ENCODE measurements around the gene GAD1. TPM values are rescaled to one million over a fixed set of nuclear protein-coding genes. Genes with fewer than 3 reads are reported as not detected.

Gene GAD1
- total RNA-seq, 1 donor from 2014 or later, result not detected

DNA sequence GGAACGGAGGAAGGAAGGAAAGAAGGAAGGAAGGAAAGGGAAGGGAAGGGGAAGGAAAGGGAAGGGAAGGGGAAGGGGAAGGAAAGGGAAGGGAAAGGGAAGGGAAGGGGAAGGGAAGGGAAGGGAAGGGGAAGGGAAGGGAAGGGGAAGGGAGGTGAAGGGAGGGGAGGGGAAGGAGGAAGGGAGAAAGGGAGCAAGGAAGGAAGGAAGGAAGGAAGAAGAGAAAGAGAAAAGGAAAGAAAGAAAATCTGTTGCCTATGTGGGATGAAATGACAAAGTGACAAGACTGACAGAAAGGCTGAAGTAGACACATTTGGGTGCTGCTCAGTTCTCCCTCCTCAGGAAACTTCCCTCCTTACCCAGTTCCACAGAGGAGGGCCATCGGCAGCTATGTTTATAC, 66.1 kb downstream of the GAD1 start:
- DNase-seq, result no peak
- Histone ChIP-seq H3K27me3 (ENCODE audit: low read depth) (peaks cover 35% of the 10 kb centered on the region), H3K4me1 (no peaks in the 10 kb centered on the region), H3K4me3 (no peak overlapping the region), H3K9me3 (replicated peaks) (no peaks in the 10 kb centered on the region), H3K36me3 (no peaks in the 10 kb centered on the region), H3K27ac (replicated peaks) (no peak overlapping the region)
- intact Hi-C loops (cut with micrococcal nuclease), result no loop called here
- TF ChIP-seq CTCF (IDR thresholded peaks at IDR 0.05; ENCODE audit: borderline replicate concordance), result no peak

DNA sequence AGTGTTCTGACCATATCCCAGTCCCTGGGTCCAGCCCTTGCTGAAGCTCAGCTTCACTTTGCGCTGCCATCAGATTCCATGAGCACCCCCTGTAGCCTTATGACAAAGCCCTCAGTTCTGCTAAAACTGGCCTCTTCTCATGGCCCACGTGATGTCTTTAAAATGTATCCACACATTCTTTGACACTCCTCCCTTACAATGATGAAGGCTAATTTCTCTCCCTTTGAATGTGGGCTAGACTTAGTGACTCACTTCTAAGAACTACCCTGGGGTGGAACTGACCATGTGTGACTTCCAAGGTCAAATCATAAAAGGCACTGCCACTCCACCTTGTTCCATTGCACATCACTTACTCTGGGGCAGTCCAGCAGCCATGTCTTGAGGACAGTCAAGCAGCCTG, 67.0 kb downstream of the GAD1 start:
- DNase-seq, result no peak

DNA sequence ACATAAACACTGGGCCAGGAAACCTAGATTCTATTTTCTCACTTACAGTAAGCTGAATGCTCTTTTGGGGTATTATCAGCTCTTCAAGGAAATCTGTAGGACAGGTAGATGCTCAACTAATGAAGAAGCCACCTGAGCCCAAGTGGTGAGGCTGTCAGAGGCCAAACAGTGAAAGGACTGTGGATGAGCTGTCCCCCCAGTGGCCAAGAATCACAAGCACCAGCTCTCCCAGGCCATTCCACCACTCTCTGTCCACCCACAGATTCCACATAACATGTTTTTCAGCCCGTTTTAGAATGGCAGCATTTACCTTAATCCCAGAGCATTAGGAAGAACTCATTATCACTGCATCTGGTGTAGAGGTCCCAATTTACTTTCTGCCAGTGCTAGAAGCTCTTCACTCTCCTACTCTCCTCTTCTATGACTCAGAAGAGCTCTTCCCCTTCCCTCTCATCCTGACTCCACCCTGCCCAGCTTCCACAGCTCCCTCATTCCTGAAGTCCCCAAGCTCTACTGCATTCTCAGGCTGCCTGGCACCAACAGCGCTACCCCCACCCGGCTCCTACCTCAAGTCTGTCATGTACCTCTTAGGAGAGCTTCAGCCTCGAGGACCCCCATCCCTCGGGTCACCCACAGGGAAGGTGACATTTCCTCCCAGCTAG, 68.6 kb downstream of the GAD1 start:
- H3K4me3 ChIP-seq, result no peak overlapping the region
- no peak overlapping the region for H3K27ac ChIP-seq (replicated peaks)
- no peaks in the 10 kb centered on the region for H3K4me1 ChIP-seq
- no peaks in the 10 kb centered on the region for H3K36me3 ChIP-seq
- peaks cover 45% of the 10 kb centered on the region for H3K27me3 ChIP-seq (ENCODE audit: low read depth)
- no peak for DNase-seq
- no peaks in the 10 kb centered on the region for H3K9me3 ChIP-seq (replicated peaks)
- intact Hi-C loops (cut with micrococcal nuclease), result no loop called here
- no peak for TF ChIP-seq CTCF (IDR thresholded peaks at IDR 0.05; ENCODE audit: borderline replicate concordance)

More for the DNA sequence above, 67.0 kb downstream of the GAD1 start:
- TF ChIP-seq CTCF (IDR thresholded peaks at IDR 0.05; ENCODE audit: borderline replicate concordance), result no peak
- peaks cover 35% of the 10 kb centered on the region for H3K27me3 ChIP-seq (ENCODE audit: low read depth)
- H3K4me1 ChIP-seq, result no peaks in the 10 kb centered on the region
- H3K36me3 ChIP-seq, result no peaks in the 10 kb centered on the region
- H3K4me3 ChIP-seq, result no peak overlapping the region
- H3K9me3 ChIP-seq (replicated peaks), result no peaks in the 10 kb centered on the region
- intact Hi-C loops (cut with micrococcal nuclease), result no loop called here
- no peak overlapping the region for H3K27ac ChIP-seq (replicated peaks)

DNA sequence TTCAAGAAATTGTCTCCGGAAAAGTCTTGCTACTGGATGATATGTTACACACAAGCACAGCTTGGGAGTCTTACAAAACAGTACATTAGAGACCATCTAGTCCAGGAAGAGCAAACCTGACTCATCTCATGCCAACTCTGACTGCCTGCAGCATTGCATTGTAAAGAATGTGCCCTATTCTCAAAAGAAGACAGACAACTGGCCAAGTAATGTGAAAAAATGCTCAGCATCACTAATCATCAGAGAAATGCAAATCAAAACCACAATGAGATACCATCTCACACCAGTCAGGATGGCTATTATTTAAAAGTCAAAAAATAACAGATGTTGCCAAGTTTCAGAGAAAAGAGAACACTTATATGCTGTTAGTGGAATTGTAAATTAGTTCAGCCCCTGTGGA, 69.7 kb downstream of the GAD1 start:
- no peak for DNase-seq
- peaks cover 45% of the 10 kb centered on the region for H3K27me3 ChIP-seq (ENCODE audit: low read depth)
- no peaks in the 10 kb centered on the region for H3K9me3 ChIP-seq (replicated peaks)
- TF ChIP-seq CTCF (IDR thresholded peaks at IDR 0.05; ENCODE audit: borderline replicate concordance), result no peak
- H3K4me1 ChIP-seq, result no peaks in the 10 kb centered on the region
- no peak overlapping the region for H3K4me3 ChIP-seq
- no peaks in the 10 kb centered on the region for H3K36me3 ChIP-seq
- H3K27ac ChIP-seq (replicated peaks), result no peak overlapping the region
- intact Hi-C loops (cut with micrococcal nuclease), result no loop called here

GRCh38 chr2:170887496-170887895, 70.8 kb downstream of the GAD1 start:
- intact Hi-C loops (cut with micrococcal nuclease), result no loop called here

More at GRCh38 chr2:170887496-170887895, 70.8 kb downstream of the GAD1 start:
- DNase-seq, result no peak
- no peak overlapping the region for H3K4me3 ChIP-seq
- H3K36me3 ChIP-seq, result no peaks in the 10 kb centered on the region
- H3K9me3 ChIP-seq (replicated peaks), result no peaks in the 10 kb centered on the region
- no peaks in the 10 kb centered on the region for H3K4me1 ChIP-seq
- no peak for TF ChIP-seq CTCF (IDR thresholded peaks at IDR 0.05; ENCODE audit: borderline replicate concordance)
- no peak overlapping the region for H3K27ac ChIP-seq (replicated peaks)
- peaks cover 45% of the 10 kb centered on the region for H3K27me3 ChIP-seq (ENCODE audit: low read depth)

All from left ventricle myocardium inferior (tissue), 1 donor.